T47D (cell line): Measurements from ENCODE around the gene AGO4.
A peak's percentile ranks its signal among the peaks of the same experiment; 100 is the strongest.
"Not testable (repeated sequence)": the region's sequence is repeated elsewhere in the genome, so short reads cannot be mapped to it uniquely, and the experiment has no call there.

ENCODE experiments used
- DNase-seq, 2 experiments: peaks; one replicate each; pipeline versions ENCODE4 v3.0.0 to v3.0.0-alpha.2; 2011 to 2012; ENCODE audit warnings: low read depth in 1 of 2, low spot score in 1 of 2
- JUND ChIP-seq: IDR thresholded peaks from 2 replicates; pipeline ENCODE4 v1.6.1; 2012; ENCODE audit warnings: low read depth
- in situ Hi-C: cut with HindIII; loops from 2 replicates; pipeline ENCODE4 v1.10.0; 2016; ENCODE audit warnings: low sequenced_read_pairs, low pct_unique_long_range_greater_than_20kb

Gene AGO4

GRCh38 chr1:35860696-35861095 lies 52.9 kb downstream of the AGO4 start:
- DNase-seq, result no peak
- in situ Hi-C loops, result no loop called here

GRCh38 chr1:35863136-35863535 lies 55.3 kb downstream of the AGO4 start:
- in situ Hi-C loops, result no loop called here

More at GRCh38 chr1:35860696-35861095, 52.9 kb downstream of the AGO4 start:
- TF ChIP-seq JUND, result no peak

GRCh38 chr1:35863881-35864625 lies 56.2 kb downstream of the AGO4 start:
- no peak for TF ChIP-seq JUND
- no peak for DNase-seq
- in situ Hi-C loops, result no loop called here

More at GRCh38 chr1:35863136-35863535, 55.3 kb downstream of the AGO4 start:
- DNase-seq, result no peak
- no peak for TF ChIP-seq JUND

- in situ Hi-C loops, result no loop called here
- DNase-seq, result peak in 1 of 2 experiments; percentile 13
- TF ChIP-seq JUND, result no peak
These were observed 57.0 kb downstream of the AGO4 start for GRCh38 chr1:35864813-35865212.

GRCh38 chr1:35866991-35867390 lies 59.2 kb downstream of the AGO4 start:
- no peak for TF ChIP-seq JUND
- in situ Hi-C loops, result no loop called here
- no peak for DNase-seq

- in situ Hi-C loops, result not testable (repeated sequence)
These were observed 61.6 kb downstream of the AGO4 start for GRCh38 chr1:35869245-35869950.

GRCh38 chr1:35870651-35871309 lies 63.0 kb downstream of the AGO4 start:
- DNase-seq, result no peak
- in situ Hi-C loops, result no loop called here
- TF ChIP-seq JUND, result no peak

More at GRCh38 chr1:35869245-35869950, 61.6 kb downstream of the AGO4 start:
- not testable (repeated sequence) for DNase-seq

- no peak for DNase-seq
- TF ChIP-seq JUND, result no peak
- in situ Hi-C loops, result no loop called here
These were observed 65.5 kb downstream of the AGO4 start for GRCh38 chr1:35873243-35873750.

GRCh38 chr1:35874115-35874514 lies 66.3 kb downstream of the AGO4 start:
- DNase-seq, in situ Hi-C loops: not testable (repeated sequence)

- in situ Hi-C loops, result no loop called here
- peak; percentile 34 to 57 for DNase-seq
- TF ChIP-seq JUND, result no peak
These were observed 69.2 kb downstream of the AGO4 start for GRCh38 chr1:35876988-35877387.

- in situ Hi-C loops, result no loop called here
- DNase-seq, result peak in 1 of 2 experiments; percentile 27
These were observed 74.0 kb downstream of the AGO4 start for GRCh38 chr1:35881850-35882273.

GRCh38 chr1:35882586-35882944 lies 74.7 kb downstream of the AGO4 start:
- DNase-seq, result no peak
- in situ Hi-C loops, result no loop called here
- no peak for TF ChIP-seq JUND

More at GRCh38 chr1:35881850-35882273, 74.0 kb downstream of the AGO4 start:
- TF ChIP-seq JUND, result no peak
